CD4-positive, alpha-beta T cell treated with Interleukin-6 for 4 hours (primary cell): ENCODE measurements around the gene CD3D.
A peak's percentile ranks its signal among the peaks of the same experiment; 100 is the strongest.

ENCODE experiments used
- DNase-seq: peaks from one replicate; pipeline ENCODE4 v3.0.0-alpha.2; 2020; ENCODE audit warnings: mixed read lengths

The CD3D gene

DNA sequence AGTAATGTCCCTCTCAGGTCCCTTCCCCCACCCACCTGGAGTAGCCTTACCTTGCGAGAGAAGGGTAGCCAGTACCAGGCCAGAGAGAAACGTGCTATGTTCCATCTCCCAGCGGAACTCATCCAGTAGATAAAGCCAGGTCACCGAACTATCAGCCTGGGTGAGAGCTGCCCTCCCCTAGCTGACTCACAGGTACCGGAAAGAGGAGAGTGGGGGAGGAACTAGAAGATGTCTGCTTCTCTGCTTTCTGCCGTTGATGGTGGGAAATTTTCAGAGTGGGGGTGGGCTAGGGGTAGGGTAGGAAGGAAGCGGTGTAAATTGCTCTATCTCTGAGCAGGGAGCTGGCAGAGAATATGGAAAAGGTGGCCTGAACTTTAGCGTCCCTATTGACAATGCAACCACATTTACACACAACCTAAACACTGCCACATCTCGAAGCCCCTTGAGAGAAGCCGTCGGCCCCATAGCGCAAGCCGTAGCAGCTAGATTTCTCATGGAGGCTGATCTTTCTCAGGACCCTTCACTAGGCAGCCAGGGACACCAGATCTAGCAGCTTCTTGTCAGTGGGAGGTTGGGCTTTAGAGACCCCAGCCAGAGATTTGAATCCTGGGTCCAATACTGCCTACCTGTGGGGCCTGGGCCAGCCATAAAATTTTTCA lies at the start of gene CD3D:
TSS of gene CD3D (minus strand) at position 203 of the 659 bp plus-strand sequence. CDS start at position 105, 98 bp downstream.
- DNase-seq = peak; percentile 82

DNA sequence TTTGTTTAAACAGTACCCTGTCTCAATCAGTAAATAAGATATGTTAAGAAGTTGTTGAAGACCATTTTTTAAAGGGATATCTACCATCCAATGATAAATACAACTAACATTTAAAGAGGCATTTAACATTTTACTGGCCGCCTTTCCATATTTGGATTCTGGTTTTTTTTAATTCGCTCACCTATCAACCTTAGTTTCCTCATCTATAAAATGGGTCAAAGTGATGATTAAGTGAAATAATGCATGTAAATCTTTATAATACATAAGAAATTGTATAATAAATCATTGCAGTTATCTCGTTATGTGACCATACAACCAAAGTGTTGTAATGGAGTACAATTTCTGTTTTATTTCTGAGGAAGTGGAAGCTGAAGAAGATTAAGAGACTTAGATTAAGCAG lies 41.2 kb upstream of the CD3D start:
- no peak for DNase-seq

DNA sequence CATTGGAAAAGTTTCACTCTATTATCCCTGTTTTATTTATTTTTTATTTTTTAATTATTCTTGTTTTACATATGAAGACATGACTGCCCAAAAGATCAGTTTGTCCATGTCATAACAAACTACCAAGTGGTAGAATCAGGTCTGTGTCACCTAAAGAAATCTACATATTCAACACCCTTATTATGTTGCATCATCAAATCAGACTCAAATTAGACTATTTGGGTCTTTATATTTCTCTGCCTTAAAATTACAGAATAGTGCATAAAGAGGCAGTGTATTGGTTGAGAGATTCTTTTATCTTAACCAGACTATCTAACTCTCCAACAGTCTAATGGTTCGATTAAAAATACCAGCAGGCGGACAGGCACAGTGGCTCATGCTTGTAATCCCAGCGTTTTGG lies 40.4 kb upstream of the CD3D start:
- DNase-seq = no peak

DNA sequence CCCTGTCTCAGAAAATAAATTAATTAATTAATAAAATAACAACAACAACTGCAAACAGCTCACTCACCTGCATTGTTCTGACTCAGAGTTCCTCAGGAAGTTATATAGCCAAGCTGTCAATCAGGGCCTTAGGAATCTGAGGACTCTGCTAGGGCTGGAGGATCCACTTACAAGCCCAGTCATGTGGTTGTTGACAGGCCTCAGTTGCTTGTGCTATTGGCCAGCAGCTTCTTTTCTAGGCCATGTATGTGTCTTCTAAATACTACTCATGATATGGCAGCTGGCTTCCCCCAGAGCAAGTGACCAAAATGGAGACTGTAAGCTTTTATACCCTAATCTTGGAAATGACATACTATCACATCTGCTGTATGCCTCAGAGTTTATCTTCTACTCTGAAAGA lies 38.1 kb upstream of the CD3D start:
- DNase-seq = no peak

DNA sequence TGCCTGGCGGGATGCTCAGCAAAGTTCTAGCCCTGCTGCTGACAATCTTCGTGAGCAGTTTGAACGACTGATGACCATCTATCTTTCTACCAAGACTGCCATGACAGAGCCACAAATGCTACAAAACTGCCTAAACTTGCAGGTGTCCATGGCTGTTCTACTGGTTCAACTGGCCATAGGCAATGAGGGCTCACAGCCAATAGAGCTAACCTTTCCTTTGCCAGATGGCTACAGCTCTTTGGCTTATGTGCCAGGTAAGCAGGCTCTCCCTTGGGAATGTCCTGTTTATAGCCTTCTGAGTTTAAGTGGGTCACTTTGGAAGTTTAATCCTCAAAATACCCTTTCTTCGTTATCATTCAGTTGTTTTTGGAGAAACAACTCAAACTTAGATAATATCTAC lies 37.0 kb upstream of the CD3D start:
- DNase-seq = no peak

DNA sequence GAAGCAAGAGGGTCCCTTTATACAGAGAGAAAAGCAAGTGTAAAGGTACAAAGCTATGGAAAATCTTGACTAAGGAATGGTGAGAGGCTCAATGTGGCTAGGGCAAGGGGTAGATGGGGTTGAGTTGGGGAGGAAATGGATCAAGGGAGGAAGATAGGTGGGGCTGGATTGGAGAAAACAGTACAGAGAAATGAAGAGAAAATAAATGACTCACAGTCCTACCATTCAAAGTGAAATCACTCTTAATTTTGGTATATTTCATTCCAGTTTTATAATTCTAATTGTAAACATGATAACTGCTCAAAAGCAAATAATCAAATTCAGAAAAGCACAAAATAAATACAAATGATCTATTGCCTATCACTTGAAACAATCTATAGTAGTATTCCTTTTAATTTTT lies 33.5 kb upstream of the CD3D start:
- no peak for DNase-seq

DNA sequence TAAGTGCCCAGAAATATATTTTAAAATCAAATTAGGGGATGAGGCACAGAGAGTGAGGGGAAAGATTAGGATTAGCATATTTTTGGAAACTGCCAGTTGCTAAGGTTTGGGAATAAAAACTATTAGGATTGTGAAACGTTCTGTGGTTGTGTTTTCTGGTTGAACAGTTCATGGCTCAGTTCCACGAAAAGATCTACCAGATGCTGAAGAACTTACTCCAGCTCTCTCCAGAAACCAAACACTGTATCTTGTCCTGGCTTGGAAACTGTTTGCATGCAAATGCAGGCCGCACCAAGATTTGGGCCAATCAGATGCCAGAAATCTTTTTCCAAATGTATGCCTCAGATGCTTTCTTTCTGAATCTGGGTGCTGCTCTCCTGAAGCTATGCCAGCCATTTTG lies 32.2 kb upstream of the CD3D start:
- DNase-seq = no peak

DNA sequence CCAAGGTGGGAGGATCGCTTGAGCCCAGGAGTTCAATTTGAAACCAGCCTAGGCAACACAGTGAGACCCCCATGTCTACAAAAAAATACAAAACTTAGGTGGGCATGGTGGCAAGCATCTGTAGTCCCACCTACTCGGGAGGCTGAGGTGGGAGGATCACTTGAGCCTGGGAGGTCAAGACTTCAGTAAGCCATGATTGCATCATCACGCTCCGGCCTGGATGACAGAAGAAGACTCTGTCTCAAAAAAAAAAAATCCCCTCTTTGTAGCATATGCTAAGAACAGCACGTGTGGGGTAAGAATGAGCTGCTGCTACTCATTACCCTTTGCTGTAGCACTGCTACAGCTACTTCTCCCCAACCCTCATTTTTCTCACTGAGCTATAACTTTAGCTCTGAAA lies 31.4 kb upstream of the CD3D start:
- DNase-seq = no peak

DNA sequence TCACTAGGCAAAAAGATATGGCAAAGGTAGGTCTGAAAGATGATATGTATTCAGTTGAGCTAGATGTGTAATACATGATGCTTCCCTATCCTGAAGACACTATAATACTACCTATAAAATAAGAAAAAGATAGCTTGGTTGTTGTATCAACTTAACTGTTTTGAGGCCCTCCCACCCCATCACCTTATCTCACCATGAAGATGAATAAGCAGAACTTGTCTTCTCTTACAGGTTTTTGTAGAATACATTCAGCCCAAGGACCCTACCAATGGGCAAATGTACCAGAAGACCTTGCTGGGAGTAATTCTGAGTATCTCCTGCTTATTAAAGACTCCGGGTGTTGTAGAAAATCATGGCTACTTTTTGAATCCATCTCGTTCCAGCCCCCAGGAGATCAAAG lies 30.8 kb upstream of the CD3D start:
- no peak for DNase-seq

DNA sequence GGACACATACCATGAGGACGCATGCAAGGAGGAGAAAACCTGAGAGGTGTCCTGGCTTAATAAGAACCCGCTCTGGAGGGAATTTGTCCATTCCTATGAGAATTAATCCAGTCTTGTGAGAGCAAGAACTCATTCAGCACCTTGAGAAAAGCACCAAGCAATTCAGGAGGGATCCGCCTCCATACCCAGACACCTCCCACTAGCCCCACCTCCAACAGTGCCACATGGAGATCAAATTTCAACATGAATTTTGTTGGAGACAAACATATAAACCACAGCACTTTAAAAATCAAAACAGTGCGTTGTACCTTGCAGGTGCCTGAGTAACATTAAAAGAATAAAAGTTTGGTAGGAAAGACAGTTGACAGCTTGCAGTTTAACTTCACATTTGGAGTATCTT lies 28.3 kb upstream of the CD3D start:
- no peak for DNase-seq

DNA sequence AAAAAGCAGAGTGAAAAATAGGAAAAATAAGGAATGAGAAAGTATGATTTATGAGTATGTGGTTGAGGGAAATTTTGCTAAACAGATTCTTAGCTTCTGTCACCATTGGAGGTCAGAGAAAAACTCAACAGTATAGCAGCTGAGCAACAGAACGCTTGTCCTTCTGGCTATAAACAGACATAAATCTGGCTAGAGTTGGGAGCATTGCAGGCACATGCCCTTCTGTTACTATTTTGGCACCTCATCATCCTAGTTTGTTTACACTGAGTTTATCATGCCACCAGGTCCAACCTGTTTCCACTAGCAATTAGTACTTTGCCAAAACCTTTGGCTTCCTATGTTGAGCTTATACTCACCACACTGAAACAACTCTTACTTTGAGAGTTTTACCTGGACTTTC lies 23.8 kb upstream of the CD3D start:
- no peak for DNase-seq

DNA sequence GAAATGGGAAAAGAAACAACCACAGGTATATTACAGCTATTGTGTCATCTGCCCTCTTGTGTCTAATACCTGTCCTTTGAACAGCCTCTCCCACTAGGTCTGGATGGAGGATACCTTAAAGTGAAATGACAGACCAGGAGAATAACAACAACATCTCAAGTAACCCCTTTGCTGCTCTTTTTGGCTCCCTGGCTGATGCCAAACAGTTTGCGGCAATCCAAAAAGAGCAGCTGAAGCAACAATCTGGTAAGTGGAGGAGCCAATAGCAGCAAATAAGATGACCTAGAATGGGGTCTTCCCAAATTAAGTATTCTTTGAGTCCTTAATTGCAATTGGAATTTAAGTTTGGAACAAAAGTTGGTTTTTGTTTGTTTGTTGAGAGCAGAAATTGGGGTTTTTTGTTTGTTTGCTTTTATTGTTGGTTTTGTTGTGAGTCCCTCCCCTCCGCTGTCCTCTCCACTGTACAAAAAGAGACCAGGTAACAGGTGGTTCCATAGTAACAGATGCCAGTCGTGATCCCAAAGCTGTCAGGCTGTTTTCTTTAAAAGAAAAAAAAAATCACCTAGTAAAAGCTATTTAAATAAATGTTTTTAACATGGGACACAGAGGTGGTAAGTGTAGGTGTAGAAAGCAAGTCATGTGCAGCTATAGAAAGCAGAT lies 22.6 kb upstream of the CD3D start:
- DNase-seq = no peak

DNA sequence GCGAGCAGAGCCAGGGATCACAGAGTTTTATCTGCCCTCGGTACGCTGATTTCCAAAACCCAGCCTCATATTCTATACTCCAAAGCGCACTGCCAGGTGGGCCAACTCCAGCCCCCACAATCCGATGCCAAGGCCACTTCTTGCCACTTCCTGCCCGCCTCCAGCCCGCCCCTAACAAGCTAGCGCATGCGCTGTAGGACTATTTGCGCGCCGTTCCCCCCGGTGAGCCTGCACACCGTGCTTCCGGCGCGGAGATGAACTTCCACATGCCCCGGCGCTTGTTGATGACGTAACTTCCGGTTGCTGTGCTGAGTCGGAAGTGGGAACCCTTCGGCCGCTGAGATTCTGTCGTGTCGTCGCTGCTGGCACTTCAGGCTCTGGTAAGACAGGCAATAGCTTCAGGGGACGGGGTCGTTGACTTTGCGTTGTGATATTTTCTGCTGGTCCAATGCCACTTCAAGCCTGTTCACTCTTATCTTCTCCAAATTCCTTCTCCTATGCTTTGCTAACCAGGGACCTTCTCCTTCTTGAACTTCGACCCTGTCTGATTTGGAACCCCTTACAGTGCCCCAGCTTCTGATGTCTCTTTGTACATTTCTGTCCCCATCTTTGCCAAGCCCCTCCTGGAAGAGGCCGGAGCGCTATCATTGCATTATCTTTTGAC lies 16.9 kb upstream of the CD3D start, which contains the start of gene UBE4A:
TSS of gene UBE4A (plus strand) at position 306 of the 664 bp plus-strand sequence. CDS start 5,481 bp downstream, outside the sequence.
- DNase-seq = peak; percentile 99

DNA sequence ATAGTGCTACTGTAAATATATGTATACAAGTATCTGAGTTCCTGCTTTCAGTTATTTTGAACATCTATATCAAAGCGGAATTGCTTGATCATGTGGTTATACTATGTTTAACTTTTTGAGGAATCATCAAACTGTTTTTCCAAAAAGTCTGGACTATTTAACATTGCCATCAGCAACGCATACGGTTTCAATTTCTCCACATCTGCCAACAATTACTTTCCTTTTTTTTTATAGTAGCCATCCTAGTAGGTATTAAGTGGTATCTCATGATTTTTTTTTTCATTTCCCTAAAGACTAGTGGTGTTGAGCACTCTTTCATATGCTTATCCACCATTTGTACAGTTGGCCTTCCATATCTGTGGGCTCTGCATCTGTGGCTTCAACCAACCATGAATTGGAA lies 15.6 kb upstream of the CD3D start:
- DNase-seq = no peak

DNA sequence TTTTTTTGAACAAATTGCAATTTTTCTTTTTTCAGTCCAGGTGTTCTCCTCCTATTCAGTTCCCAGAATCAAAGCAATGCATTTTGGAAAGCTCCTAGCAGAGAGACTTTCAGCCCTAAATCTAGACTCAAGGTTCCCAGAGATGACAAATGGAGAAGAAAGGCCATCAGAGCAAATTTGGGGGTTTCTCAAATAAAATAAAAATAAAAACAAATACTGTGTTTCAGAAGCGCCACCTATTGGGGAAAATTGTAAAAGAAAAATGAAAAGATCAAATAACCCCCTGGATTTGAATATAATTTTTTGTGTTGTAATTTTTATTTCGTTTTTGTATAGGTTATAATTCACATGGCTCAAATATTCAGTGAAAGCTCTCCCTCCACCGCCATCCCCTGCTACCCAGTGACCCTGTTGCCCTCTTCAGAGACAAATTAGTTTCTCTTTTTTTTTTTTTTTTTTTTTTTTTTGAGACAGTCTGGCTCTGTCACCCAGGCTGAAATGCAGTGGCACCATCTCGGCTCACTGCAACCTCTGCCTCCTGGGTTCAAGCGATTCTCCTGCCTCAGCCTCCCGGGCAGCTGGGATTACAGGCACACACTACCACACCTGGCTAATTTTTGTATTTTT lies 10.7 kb upstream of the CD3D start:
- DNase-seq = no peak

DNA sequence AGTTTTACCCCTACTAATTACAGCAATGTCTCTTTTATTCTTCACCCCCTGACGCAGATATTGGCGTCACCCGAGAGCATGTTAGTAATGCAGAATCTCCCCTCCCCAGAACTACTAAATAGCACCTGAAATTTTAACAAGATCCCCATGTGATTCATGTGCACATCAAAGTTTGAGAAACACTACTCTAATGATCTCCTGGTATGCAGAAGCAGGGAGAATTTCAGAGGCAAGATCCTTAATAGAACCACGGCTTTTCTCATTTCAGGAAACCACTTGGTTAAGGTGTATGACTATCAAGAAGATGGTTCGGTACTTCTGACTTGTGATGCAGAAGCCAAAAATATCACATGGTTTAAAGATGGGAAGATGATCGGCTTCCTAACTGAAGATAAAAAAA lies 7.0 kb upstream of the CD3D start:
- no peak for DNase-seq

DNA sequence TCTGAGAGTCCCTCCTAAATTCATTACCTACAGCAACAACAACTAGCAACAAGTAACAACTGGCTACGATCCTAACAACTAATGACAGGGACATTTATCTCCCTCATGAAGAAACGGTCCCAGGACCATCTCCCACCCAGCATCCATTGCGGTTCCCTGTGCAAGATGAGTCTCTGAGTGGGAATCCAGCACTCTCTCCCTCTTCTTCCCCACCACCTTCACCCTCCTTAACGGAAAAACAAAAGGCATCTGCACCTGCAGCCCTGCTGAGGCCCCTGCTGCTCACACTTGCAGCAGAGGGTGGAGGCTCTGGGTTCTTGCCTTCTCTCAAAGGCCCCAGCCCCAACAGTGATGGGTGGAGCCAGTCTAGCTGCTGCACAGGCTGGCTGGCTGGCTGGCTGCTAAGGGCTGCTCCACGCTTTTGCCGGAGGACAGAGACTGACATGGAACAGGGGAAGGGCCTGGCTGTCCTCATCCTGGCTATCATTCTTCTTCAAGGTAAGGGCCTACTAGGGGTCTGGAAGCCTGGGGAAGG lies 1.5 kb upstream of the CD3D start, which contains the start of gene CD3G:
TSS of gene CD3G (plus strand) at position 364 of the 535 bp plus-strand sequence. CDS start at position 444, 80 bp downstream.
- DNase-seq = peak; percentile 88

DNA sequence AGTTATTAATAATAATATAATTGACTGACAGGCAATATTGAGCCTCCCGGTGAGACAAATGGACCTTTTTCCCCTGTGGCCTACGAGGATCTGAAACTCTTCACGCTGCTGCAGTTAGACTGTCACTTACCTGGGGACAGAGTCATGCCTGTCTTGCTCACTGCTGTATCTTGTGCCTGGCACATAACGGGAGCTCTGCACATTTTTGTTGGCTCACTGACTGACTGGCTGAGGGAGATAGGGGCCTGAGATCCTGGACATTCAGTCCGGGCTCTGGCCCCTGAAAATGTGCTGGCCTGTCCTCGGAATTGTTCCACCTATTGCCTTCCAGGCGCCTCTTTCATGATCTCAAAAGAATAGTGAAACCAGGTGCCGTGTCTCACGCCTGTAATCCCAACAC lies 743 bp upstream of the CD3D start:
- DNase-seq = peak; percentile 47

DNA sequence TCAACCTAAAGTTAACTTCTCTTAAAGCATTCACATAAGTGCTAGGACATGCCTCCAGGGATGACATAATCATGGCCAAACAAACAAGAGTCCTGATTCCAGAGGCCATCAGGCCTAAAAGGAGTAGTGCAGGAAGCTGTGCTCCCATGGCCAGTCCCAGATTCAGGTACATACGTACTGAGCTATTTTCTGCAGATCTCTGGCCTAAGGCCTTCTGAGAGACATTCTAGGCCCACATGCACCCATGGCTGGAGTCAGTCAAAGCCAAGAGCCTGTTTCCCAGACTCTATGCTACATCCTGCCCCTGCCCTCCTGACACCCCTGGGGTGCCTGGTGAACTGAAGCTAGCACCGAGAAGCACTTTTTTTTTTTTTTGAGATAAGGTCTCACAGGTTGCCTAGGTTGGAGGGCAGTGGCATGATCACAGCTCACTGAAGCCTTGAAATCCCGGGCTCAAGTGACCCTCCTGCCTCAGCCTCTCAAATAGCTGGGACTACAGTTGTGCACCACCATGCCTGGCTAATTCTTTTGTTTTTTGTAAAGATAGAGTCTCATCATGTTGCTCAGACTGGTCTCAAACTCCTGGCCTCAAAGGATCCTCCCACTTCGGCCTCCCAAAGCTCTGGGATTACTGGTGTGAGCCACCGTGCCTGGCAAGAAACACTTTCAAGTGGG lies 553 bp downstream of the CD3D start:
- peak; percentile 53 for DNase-seq

DNA sequence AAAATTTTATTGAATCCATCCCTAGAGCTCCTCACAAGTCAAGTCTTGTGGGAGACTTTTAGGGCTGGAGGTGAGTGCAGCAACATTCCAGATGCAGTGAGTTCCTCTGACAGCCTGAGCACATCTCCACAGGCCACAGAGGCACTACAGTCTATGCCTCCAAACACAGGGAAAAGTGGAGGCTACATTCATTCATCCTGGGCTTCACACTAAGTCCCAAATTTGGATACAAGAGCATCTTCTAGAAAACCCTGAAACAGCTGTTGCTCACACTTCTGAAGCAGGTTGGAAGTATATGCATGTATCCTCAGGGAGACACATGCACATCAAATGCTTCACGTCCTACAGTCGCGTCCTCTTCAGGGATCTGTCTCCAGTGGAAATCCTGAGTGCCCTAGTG lies 1.2 kb downstream of the CD3D start:
- no peak for DNase-seq

DNA sequence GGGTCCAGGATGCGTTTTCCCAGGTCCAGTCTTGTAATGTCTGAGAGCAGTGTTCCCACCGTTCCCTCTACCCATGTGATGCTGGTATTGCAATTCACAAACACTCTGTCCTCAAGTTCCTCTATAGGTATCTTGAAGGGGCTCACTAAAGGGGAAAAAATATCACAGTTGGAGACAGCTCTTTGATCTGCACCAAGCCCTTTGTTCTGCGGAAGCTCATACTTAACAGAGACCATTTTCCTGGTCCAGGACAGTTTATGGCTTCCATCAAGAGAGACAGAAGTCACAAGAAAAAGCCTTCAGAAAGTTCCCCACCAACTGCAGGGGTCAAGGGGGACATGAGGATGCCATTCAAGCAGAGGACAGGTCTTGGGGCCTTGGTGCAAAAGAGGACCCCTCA lies 2.1 kb downstream of the CD3D start:
- DNase-seq = no peak

DNA sequence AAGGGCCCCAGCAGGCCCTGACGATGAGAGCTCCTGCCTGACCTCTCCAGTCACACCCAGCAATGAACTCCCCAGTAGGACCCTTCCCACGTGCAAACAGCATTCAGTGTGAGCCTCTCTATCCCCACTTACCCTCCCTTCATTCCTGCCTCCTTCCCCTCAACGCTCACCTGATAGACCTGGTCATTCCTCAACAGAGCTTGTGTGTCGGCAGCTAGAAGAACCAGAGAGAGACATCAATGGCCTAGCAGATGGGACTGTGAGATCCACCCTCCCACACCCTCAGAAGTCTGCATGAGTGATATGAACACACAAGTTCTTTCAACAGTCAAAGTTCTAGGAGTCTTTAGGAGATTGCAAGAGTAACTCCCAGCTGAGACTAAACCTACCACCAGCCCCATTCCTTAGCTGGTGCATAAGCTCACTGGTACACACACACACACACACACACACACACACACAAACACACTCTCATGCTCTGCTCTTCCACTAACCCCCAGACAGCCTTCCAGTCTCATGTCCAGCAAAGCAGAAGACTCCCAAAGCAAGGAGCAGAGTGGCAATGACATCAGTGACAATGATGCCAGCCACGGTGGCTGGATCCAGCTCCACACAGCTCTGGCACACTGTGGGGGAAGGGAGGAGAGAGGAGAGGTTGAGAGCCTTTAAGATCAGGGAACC lies 3.1 kb downstream of the CD3D start:
- peak; percentile 40 for DNase-seq
